ENCODE data around the gene SNED1.

DNA sequence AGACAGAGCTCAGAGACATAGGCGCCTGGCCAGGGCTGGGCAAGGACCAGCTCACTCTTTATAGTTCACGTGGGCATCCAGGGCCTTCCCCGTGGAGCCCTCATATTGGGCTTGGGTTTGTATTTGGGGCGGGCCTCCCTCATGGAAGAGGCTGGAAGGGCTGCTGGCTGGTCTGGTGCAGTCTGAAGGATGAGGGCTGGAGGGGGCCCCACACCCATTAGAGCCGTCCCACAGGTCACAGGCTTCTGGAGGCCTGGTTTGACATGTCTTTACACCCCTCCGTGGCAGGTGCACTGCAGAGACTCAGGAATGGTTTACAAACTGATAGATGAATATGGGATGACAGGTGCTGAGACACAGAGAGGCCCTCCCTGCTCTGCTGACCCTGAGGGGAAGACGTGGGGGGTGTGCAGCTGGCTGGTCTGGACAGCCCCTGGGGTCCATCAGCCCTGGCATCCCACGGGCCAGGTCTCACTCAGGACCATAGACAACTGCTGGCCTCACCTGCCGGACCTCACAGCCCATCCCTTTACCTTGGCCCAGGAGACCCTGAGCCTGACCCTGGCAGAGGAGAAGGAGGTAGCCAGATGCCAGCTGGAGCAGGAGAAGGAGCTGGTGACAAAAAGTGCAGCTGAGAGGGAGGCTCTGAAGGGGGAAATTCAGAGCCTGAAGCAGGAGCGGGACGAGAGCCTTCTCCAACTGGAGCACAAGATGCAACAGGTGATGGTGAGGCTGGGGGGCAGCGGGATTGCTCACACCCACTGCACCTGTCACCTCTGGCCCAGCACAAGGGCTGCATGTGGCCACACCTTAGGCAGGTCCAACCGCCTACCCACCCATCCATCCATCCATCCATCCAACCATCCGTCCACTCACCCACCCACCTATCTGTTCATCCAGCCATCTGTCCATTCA is 48.4 kb upstream of the SNED1 start:
- TF ChIP-seq, protein P1, sequence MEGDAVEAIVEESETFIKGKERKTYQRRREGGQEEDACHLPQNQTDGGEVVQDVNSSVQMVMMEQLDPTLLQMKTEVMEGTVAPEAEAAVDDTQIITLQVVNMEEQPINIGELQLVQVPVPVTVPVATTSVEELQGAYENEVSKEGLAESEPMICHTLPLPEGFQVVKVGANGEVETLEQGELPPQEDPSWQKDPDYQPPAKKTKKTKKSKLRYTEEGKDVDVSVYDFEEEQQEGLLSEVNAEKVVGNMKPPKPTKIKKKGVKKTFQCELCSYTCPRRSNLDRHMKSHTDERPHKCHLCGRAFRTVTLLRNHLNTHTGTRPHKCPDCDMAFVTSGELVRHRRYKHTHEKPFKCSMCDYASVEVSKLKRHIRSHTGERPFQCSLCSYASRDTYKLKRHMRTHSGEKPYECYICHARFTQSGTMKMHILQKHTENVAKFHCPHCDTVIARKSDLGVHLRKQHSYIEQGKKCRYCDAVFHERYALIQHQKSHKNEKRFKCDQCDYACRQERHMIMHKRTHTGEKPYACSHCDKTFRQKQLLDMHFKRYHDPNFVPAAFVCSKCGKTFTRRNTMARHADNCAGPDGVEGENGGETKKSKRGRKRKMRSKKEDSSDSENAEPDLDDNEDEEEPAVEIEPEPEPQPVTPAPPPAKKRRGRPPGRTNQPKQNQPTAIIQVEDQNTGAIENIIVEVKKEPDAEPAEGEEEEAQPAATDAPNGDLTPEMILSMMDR (IDR thresholded peaks at IDR 0.05) = no peak
- no peak for TF ChIP-seq POLR2A (IDR thresholded peaks at IDR 0.05)
